Activated CD8-positive, alpha-beta T cell treated with anti-CD3 and anti-CD28 coated beads for 36 hours (primary cell): Measurements from ENCODE around the gene COX6A2. TPM values are rescaled to one million over a fixed set of nuclear protein-coding genes. Genes with fewer than 3 reads are reported as not detected.

Experiments
- ATAC-seq: fragments of 200-7000 bp; cut with Tn5 transposase; one replicate; pipeline ENCODE4 v1.10.0; 2021; ENCODE audit warnings: mild to moderate bottlenecking, moderate library complexity
- CTCF ChIA-PET: fragments of 350-600 bp; sonication (Branson Sonifier 250); formaldehyde crosslinking; loops from one replicate; lab custom pipeline; 2021; ENCODE audit warnings: antibody characterized with exemption; lab: Charles Lee
- POLR2A ChIA-PET: fragments of 350-600 bp; sonication (Branson Sonifier 250); formaldehyde crosslinking; loops from one replicate; lab custom pipeline; 2021; ENCODE audit warnings: antibody characterized with exemption; lab: Charles Lee
- DNase-seq: peaks from one replicate; pipeline ENCODE4 v3.0.0-alpha.2; 2020
- H3K27ac Mint-ChIP-seq: one replicate; pipeline ENCODE4 v1.8.0; 2021; ENCODE audit warnings: mild to moderate bottlenecking, mixed read lengths
- H3K27me3 Mint-ChIP-seq: one replicate; pipeline ENCODE4 v1.8.0; 2021; ENCODE audit warnings: mixed read lengths
- H3K36me3 Mint-ChIP-seq: one replicate; pipeline ENCODE4 v1.8.0; 2021; ENCODE audit warnings: low read depth, mixed read lengths
- H3K4me1 Mint-ChIP-seq: one replicate; pipeline ENCODE4 v1.8.0; 2021; ENCODE audit warnings: low read depth, mixed read lengths
- H3K4me3 Mint-ChIP-seq: one replicate; pipeline ENCODE4 v1.8.0; 2021; ENCODE audit warnings: mild to moderate bottlenecking, moderate library complexity, mixed read lengths
- H3K9me3 Mint-ChIP-seq: one replicate; pipeline ENCODE4 v1.8.0; 2021; ENCODE audit warnings: mixed read lengths
- intact Hi-C: fragments of 100-400 bp; cut with micrococcal nuclease; formaldehyde crosslinking; loops from one replicate; pipeline ENCODE4 v1.10.0; 2022
- total RNA-seq, 2 experiments: library from RNA; stranded (reverse); gene quantifications; one replicate each; pipeline ENCODE4 v1.2.3, GENCODE V29; 2021
- TF ChIP-seq, protein P1 (sequence below): fragments of 200-600 bp; IDR thresholded peaks from one replicate; pipeline ENCODE4 v1.8.0; 2022; ENCODE audit warnings: antibody characterized with exemption, mild to moderate bottlenecking

The COX6A2 gene
- total RNA-seq: not detected

GRCh38 chr16:31428279-31428597, at the start of gene COX6A2:
COX6A2 (minus strand) TSS chr16:31428360; CDS start chr16:31428325, 35 bp downstream.
- Mint-ChIP-seq H3K36me3 (no peaks in the 10 kb centered on the region), H3K4me1 (peaks cover 14% of the 10 kb centered on the region), H3K9me3 (no peaks in the 10 kb centered on the region), H3K4me3 (no peak within 1 kb of the TSS), H3K27me3 (peaks cover 10% of the 10 kb centered on the region), H3K27ac (no peak within 1 kb of the TSS)
- ChIA-PET CTCF (interaction anchor here (0.6 to 2.4 kb wide), 6 partner anchors 12 to 227 kb away, joined by 3 to 8 read pairs (median 5); partner anchors contain the start of gene ZNF843), POLR2A (interaction anchor here (0.5 to 1.0 kb wide), 2 partner anchors 184 to 249 kb away, joined by 3 read pairs; partner anchors contain the start of gene FUS)
- intact Hi-C loops: no loop called here
- DNase-seq (no peak), ATAC-seq (no peak)
- TF ChIP-seq, protein P1, sequence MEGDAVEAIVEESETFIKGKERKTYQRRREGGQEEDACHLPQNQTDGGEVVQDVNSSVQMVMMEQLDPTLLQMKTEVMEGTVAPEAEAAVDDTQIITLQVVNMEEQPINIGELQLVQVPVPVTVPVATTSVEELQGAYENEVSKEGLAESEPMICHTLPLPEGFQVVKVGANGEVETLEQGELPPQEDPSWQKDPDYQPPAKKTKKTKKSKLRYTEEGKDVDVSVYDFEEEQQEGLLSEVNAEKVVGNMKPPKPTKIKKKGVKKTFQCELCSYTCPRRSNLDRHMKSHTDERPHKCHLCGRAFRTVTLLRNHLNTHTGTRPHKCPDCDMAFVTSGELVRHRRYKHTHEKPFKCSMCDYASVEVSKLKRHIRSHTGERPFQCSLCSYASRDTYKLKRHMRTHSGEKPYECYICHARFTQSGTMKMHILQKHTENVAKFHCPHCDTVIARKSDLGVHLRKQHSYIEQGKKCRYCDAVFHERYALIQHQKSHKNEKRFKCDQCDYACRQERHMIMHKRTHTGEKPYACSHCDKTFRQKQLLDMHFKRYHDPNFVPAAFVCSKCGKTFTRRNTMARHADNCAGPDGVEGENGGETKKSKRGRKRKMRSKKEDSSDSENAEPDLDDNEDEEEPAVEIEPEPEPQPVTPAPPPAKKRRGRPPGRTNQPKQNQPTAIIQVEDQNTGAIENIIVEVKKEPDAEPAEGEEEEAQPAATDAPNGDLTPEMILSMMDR: no peak

- H3K9me3 Mint-ChIP-seq: no peaks in the 10 kb centered on the region
- H3K4me1 Mint-ChIP-seq: peaks cover 17% of the 10 kb centered on the region
- no peaks in the 10 kb centered on the region for H3K36me3 Mint-ChIP-seq
- no peak overlapping the region for H3K27ac Mint-ChIP-seq
- POLR2A ChIA-PET: interaction anchor here (1.0 to 4.2 kb wide), 7 partner anchors 8 to 395 kb away, joined by 3 to 16 read pairs (median 4); partner anchors contain the start of gene RUSF1
- DNase-seq: peak; percentile 60
- CTCF ChIA-PET: interaction anchor here (1.2 to 10.2 kb wide), 3 partner anchors 10 to 24 kb away, joined by 3 to 70 read pairs (median 5); partner anchors contain the start of gene ARMC5
- peak; percentile 19 for ATAC-seq
- peak overlapping the region; percentile 77 for H3K4me3 Mint-ChIP-seq
- peaks cover 10% of the 10 kb centered on the region for H3K27me3 Mint-ChIP-seq
- TF ChIP-seq, protein P1: no peak
- intact Hi-C loops: no loop called here
These were observed 49.4 kb upstream of the COX6A2 start for GRCh38 chr16:31477220-31478216.

- no peaks in the 10 kb centered on the region for H3K9me3 Mint-ChIP-seq
- peaks cover 12% of the 10 kb centered on the region for H3K27me3 Mint-ChIP-seq
- TF ChIP-seq, protein P1: no peak
- DNase-seq (peak; percentile 94), ATAC-seq (peak; percentile 92)
- no peaks in the 10 kb centered on the region for H3K36me3 Mint-ChIP-seq
- intact Hi-C loops: no loop called here
- peak overlapping the region; percentile 24 for H3K27ac Mint-ChIP-seq
- H3K4me3 Mint-ChIP-seq: peak overlapping the region; percentile 77
- peaks cover 19% of the 10 kb centered on the region for H3K4me1 Mint-ChIP-seq
- CTCF ChIA-PET: interaction anchor here (0.8 to 10.2 kb wide), 3 partner anchors 17 to 25 kb away, joined by 3 to 70 read pairs (median 3); partner anchors contain the start of gene ARMC5
- POLR2A ChIA-PET: interaction anchor here (1.1 to 4.2 kb wide), 6 partner anchors 9 to 32 kb away, joined by 3 to 16 read pairs (median 4); partner anchors contain the start of gene RUSF1
These were observed 48.4 kb upstream of the COX6A2 start for GRCh38 chr16:31476303-31477219.

GRCh38 chr16:31475946-31476302, 47.8 kb upstream of the COX6A2 start:
- ChIA-PET CTCF (interaction anchor here (0.8 to 10.2 kb wide), 3 partner anchors 11 to 20 kb away, joined by 3 to 70 read pairs (median 3); partner anchors contain the start of gene ARMC5), POLR2A (interaction anchor here (1.0 to 4.2 kb wide), 3 partner anchors 12 to 18 kb away, joined by 4 to 16 read pairs (median 6); no protein-coding TSS in a partner anchor)
- Mint-ChIP-seq H3K36me3 (no peaks in the 10 kb centered on the region), H3K27me3 (peaks cover 16% of the 10 kb centered on the region), H3K27ac (no peak overlapping the region), H3K4me3 (peak overlapping the region; percentile 77), H3K9me3 (no peaks in the 10 kb centered on the region), H3K4me1 (peaks cover 19% of the 10 kb centered on the region)
- TF ChIP-seq, protein P1: no peak
- intact Hi-C loops: no loop called here
- DNase-seq (no peak), ATAC-seq (no peak)
